Endodermal cell (in vitro differentiated cells): ENCODE data around the gene ORAI1. TPM values are rescaled to one million over a fixed set of nuclear protein-coding genes. Genes with fewer than 3 reads are reported as not detected.

Source experiments
- DNase-seq: peaks from one replicate; pipeline ENCODE4 v3.0.0-alpha.2; 2017
- H3K27ac ChIP-seq: 2 replicates; pipeline ENCODE4 v1.5.1; 2013; ENCODE audit warnings: mild to moderate bottlenecking, low read depth, low read length, moderate library complexity
- H3K27me3 ChIP-seq: 2 replicates; pipeline ENCODE4 v1.6.1; 2013; ENCODE audit warnings: mild to moderate bottlenecking, low read length, moderate library complexity; ENCODE audit not compliant: insufficient read depth, control insufficient read depth, poor library complexity, severe bottlenecking
- H3K36me3 ChIP-seq: 2 replicates; pipeline ENCODE4 v1.7.0; 2013; ENCODE audit warnings: mild to moderate bottlenecking, low read length, moderate library complexity; ENCODE audit not compliant: control insufficient read depth, insufficient read depth
- H3K4me1 ChIP-seq: one replicate; pipeline ENCODE4 v1.7.0; 2013; ENCODE audit warnings: low read length; ENCODE audit not compliant: control insufficient read depth, insufficient read depth
- H3K4me3 ChIP-seq: 2 replicates; pipeline ENCODE4 v1.5.1; 2013; ENCODE audit warnings: mild to moderate bottlenecking, low read length, moderate library complexity
- H3K9ac ChIP-seq: 2 replicates; pipeline ENCODE4 v1.6.1; 2013; ENCODE audit warnings: mild to moderate bottlenecking, low read length, moderate library complexity; ENCODE audit not compliant: poor library complexity, severe bottlenecking; ENCODE audit errors: extremely low read depth
- H3K9me3 ChIP-seq: 2 replicates; pipeline ENCODE4 v1.6.1; 2013; ENCODE audit warnings: mild to moderate bottlenecking, low read length, moderate library complexity; ENCODE audit not compliant: control insufficient read depth
- H3K27ac Mint-ChIP-seq: 2 replicates; pipeline ENCODE4 v1.8.0; 2020; ENCODE audit warnings: mixed read lengths
- H3K27me3 Mint-ChIP-seq: 2 replicates; pipeline ENCODE4 v1.8.0; 2021; ENCODE audit warnings: mild to moderate bottlenecking, mixed read lengths; ENCODE audit not compliant: insufficient read depth
- H3K36me3 Mint-ChIP-seq: 2 replicates; pipeline ENCODE4 v1.8.0; 2020; ENCODE audit warnings: low read depth, mixed read lengths
- H3K4me1 Mint-ChIP-seq: 2 replicates; pipeline ENCODE4 v1.8.0; 2020; ENCODE audit warnings: mixed read lengths
- H3K4me3 Mint-ChIP-seq: 2 replicates; pipeline ENCODE4 v1.8.0; 2020; ENCODE audit warnings: mild to moderate bottlenecking, moderate library complexity, mixed read lengths
- H3K9me3 Mint-ChIP-seq: 2 replicates; pipeline ENCODE4 v1.8.0; 2020; ENCODE audit warnings: mild to moderate bottlenecking, mixed read lengths
- CTCF ChIP-seq: fragments of 200-600 bp; sonication (generic); conservative IDR thresholded peaks from 2 replicates; pipeline ENCODE4 v1.5.0; 2021; ENCODE audit warnings: antibody characterized with exemption, mild to moderate bottlenecking
- WGBS, 2 experiments: methylation state at CpG; one replicate each; pipeline versions ENCODE4 v1.1.5 to v1.1.7; 2013; ENCODE audit warnings: missing lambda C conversion rate in 2 of 2, mixed read lengths in 1 of 2; ENCODE audit not compliant: insufficient coverage in 1 of 2, insufficient read length in 1 of 2; 5-methylcytosine and 5-hydroxymethylcytosine counted together
- total RNA-seq, 2 donors: library from RNA; stranded (reverse); fragmentation: NEBNext Ultra II Directional in 1 of 2; extraction: Animal tissue kit (Norgen Biotek cat#: 25700) in 1 of 2; gene quantifications; 2 replicates in 1 of 2; 3 replicates in 1 of 2; pipeline ENCODE4 v1.2.1, GENCODE V29; 2021

Gene ORAI1
- total RNA-seq, 2 donors from 2014 or later = 35.3 to 39.2 TPM

DNA sequence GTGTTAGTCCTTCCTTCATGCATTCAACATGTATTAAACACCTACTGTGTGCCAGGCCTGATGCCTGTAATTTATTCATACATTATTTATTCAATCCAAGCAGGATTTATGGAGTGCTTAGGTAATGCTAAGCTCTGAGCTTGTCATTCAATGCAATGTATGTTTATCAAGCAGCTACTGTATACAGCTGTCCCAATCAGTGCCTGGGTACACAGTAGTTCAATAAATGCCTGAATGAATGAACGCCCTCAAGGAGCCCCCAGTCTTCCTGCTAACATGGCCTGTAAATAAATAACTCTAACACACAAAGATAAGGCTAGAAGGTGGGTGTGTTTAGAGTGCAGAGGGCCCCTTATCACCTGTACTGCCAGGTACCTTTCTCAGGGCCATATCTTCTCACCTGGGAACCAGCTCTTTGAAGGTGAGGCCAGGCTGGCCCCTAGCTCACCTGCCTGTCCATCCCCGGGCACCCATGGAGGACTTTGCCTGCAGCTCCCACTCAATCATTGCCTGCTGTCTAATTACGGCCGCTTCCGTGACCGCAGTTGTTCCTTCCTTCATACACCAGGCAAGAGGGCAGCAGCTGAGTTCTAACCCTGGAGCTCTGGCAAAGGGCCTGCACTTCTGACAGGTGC lies 25.5 kb upstream of the ORAI1 start:
- WGBS, 2 experiments = 93 to 94% methylated on average over 2 to 6 of the region's 6 CpGs
- Histone ChIP-seq H3K4me1 (no peaks in the 10 kb centered on the region), H3K9ac (no peak overlapping the region), H3K4me3 (no peak overlapping the region), H3K27ac (no peak overlapping the region), H3K27me3 (no peaks in the 10 kb centered on the region), H3K9me3 (no peaks in the 10 kb centered on the region), H3K36me3 (peaks cover 3% of the 10 kb centered on the region)
- H3K4me3 Mint-ChIP-seq = no peak overlapping the region
- H3K27me3 Mint-ChIP-seq = no peaks in the 10 kb centered on the region
- TF ChIP-seq CTCF = no peak
- H3K27ac Mint-ChIP-seq = no peak overlapping the region
- H3K9me3 Mint-ChIP-seq = no peaks in the 10 kb centered on the region
- H3K4me1 Mint-ChIP-seq = peaks cover 13% of the 10 kb centered on the region
- DNase-seq = peak; percentile 62
- peaks cover 12% of the 10 kb centered on the region for H3K36me3 Mint-ChIP-seq

DNA sequence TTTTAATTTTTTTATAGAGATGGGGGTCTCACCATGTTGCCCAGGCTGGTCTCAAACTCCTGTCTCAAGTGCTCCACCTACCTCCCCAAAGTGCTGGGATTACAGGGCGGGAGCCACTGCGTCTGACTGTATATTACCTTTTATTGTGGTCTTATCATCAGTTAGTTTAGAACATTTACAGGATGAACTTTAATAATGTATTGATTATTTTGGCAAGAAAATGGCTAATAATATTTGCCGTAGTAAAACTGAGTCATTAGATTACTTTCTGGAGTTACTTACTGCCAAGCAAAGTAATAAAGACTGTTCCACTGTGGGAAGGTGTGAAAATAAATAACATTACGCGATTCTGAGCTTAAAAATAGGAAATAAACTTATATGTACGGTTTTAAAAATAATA lies 23.6 kb upstream of the ORAI1 start:
- Histone ChIP-seq H3K36me3 (no peaks in the 10 kb centered on the region), H3K9me3 (no peaks in the 10 kb centered on the region), H3K4me1 (no peaks in the 10 kb centered on the region), H3K9ac (no peak overlapping the region), H3K27me3 (no peaks in the 10 kb centered on the region), H3K4me3 (no peak overlapping the region), H3K27ac (no peak overlapping the region)
- Mint-ChIP-seq H3K4me3 (no peak overlapping the region), H3K36me3 (no peaks in the 10 kb centered on the region), H3K4me1 (peaks cover 13% of the 10 kb centered on the region), H3K9me3 (no peaks in the 10 kb centered on the region), H3K27ac (no peak overlapping the region), H3K27me3 (no peaks in the 10 kb centered on the region)
- 98 to 100% methylated on average over 3 to 6 of the region's 6 CpGs for WGBS, 2 experiments
- DNase-seq = no peak
- no peak for TF ChIP-seq CTCF

GRCh38 chr12:121603581-121603980 lies 22.7 kb upstream of the ORAI1 start:
- no peak overlapping the region for H3K27ac Mint-ChIP-seq

More at GRCh38 chr12:121603581-121603980, 22.7 kb upstream of the ORAI1 start:
- Mint-ChIP-seq H3K27me3 (no peaks in the 10 kb centered on the region), H3K4me1 (peaks cover 12% of the 10 kb centered on the region), H3K9me3 (no peaks in the 10 kb centered on the region), H3K4me3 (no peak overlapping the region), H3K36me3 (no peaks in the 10 kb centered on the region)
- 93 to 100% methylated on average over 6 of the region's 6 CpGs for WGBS, 2 experiments
- Histone ChIP-seq H3K9ac (no peak overlapping the region), H3K4me3 (no peak overlapping the region), H3K27ac (no peak overlapping the region), H3K9me3 (no peaks in the 10 kb centered on the region), H3K4me1 (no peaks in the 10 kb centered on the region), H3K27me3 (no peaks in the 10 kb centered on the region), H3K36me3 (no peaks in the 10 kb centered on the region)
- DNase-seq = no peak
- TF ChIP-seq CTCF = no peak
